ENCODE measurements around the gene STK40. TPM values are rescaled to one million over a fixed set of nuclear protein-coding genes. Genes with fewer than 3 reads are reported as not detected.

STK40 gene
- total RNA-seq, 2 experiments from 2014 or later = 43.8 to 83.9 TPM

- Histone ChIP-seq H3K27ac (ENCODE audit: low read depth, low read length, poor library complexity, severe bottlenecking) (no peak overlapping the region), H3K9me2 (ENCODE audit: insufficient read depth, low read length) (no peaks in the 10 kb centered on the region), H3K4me1 (ENCODE audit: insufficient read depth, low read length, poor library complexity, severe bottlenecking) (peaks cover 56% of the 10 kb centered on the region), H2AFZ (ENCODE audit: low read length) (no peak overlapping the region), H4K20me1 (ENCODE audit: insufficient read depth, low read length) (peaks cover 6% of the 10 kb centered on the region), H3K4me3 (ENCODE audit: low read depth, low read length, poor library complexity, severe bottlenecking) (no peak overlapping the region), H3K36me3 (ENCODE audit: insufficient read depth, low read length) (peaks cover 28% of the 10 kb centered on the region), H3K9me3 (ENCODE audit: low read length) (no peaks in the 10 kb centered on the region), H3K4me2 (ENCODE audit: low read length) (no peak overlapping the region), H3K79me2 (ENCODE audit: insufficient read depth, low read depth, low read length) (peaks cover 84% of the 10 kb centered on the region)
- no peak for DNase-seq (ENCODE audit: low spot score)
- intact Hi-C loops (cut with micrococcal nuclease; ENCODE audit: unreplicated experiment) = loop anchor here (10.0 kb wide), 1 partner anchor 446 kb away; the partner anchor contains the start of gene AGO3
- ChIA-PET CTCF (ENCODE audit: unreplicated experiment) (no interaction called here), POLR2A (no interaction called here)
- TF ChIP-seq CTCF (conservative IDR thresholded peaks at IDR 0.05; ENCODE audit: low read length) (no peak), EZH2phosphoT487 (IDR thresholded peaks at IDR 0.05; ENCODE audit: borderline replicate concordance, low read depth, low read length) (no peak)
- BruUV-seq (replicated peaks) = no TSS peak
Measured at GRCh38 chr1:36380782-36381181, 4.9 kb downstream of the STK40 start.

- H4K20me1 ChIP-seq (ENCODE audit: insufficient read depth, low read length) = peaks cover 6% of the 10 kb centered on the region
- POLR2A ChIA-PET = no interaction called here
- H3K4me3 ChIP-seq (ENCODE audit: low read depth, low read length, poor library complexity, severe bottlenecking) = no peak overlapping the region
- H3K27ac ChIP-seq (ENCODE audit: low read depth, low read length, poor library complexity, severe bottlenecking) = no peak overlapping the region
- TF ChIP-seq CTCF (conservative IDR thresholded peaks at IDR 0.05; ENCODE audit: low read length) (no peak), EZH2phosphoT487 (IDR thresholded peaks at IDR 0.05; ENCODE audit: borderline replicate concordance, low read depth, low read length) (no peak)
- no peak for DNase-seq (ENCODE audit: low spot score)
- peaks cover 87% of the 10 kb centered on the region for H3K79me2 ChIP-seq (ENCODE audit: insufficient read depth, low read depth, low read length)
- H3K36me3 ChIP-seq (ENCODE audit: insufficient read depth, low read length) = peaks cover 33% of the 10 kb centered on the region
- H3K9me3 ChIP-seq (ENCODE audit: low read length) = no peaks in the 10 kb centered on the region
- H2AFZ ChIP-seq (ENCODE audit: low read length) = no peak overlapping the region
- peaks cover 61% of the 10 kb centered on the region for H3K4me1 ChIP-seq (ENCODE audit: insufficient read depth, low read length, poor library complexity, severe bottlenecking)
- H3K4me2 ChIP-seq (ENCODE audit: low read length) = no peak overlapping the region
- intact Hi-C loops (cut with micrococcal nuclease; ENCODE audit: unreplicated experiment) = loop anchor here (10.0 kb wide), 1 partner anchor 445 kb away; the partner anchor contains the start of gene AGO3
- no TSS peak for BruUV-seq (replicated peaks)
- CTCF ChIA-PET (ENCODE audit: unreplicated experiment) = no interaction called here
- no peaks in the 10 kb centered on the region for H3K9me2 ChIP-seq (ENCODE audit: insufficient read depth, low read length)
Measured at GRCh38 chr1:36380143-36380619, 5.5 kb downstream of the STK40 start.

- no peaks in the 10 kb centered on the region for H3K9me2 ChIP-seq (ENCODE audit: insufficient read depth, low read length)
- BruUV-seq (replicated peaks) = no TSS peak
- no peaks in the 10 kb centered on the region for H4K20me1 ChIP-seq (ENCODE audit: insufficient read depth, low read length)
- peaks cover 68% of the 10 kb centered on the region for H3K4me1 ChIP-seq (ENCODE audit: insufficient read depth, low read length, poor library complexity, severe bottlenecking)
- peak overlapping the region; percentile 58 for H3K4me2 ChIP-seq (ENCODE audit: low read length)
- peak overlapping the region; percentile 61 for H3K27ac ChIP-seq (ENCODE audit: low read depth, low read length, poor library complexity, severe bottlenecking)
- intact Hi-C loops (cut with micrococcal nuclease; ENCODE audit: unreplicated experiment) = no loop called here
- no peak overlapping the region for H2AFZ ChIP-seq (ENCODE audit: low read length)
- peaks cover 86% of the 10 kb centered on the region; the same call in 1 of the 2 replicates for H3K79me2 ChIP-seq (ENCODE audit: insufficient read depth, low read depth, low read length)
- TF ChIP-seq EZH2phosphoT487 (IDR thresholded peaks at IDR 0.05; ENCODE audit: borderline replicate concordance, low read depth, low read length) = no peak
- TF ChIP-seq CTCF (conservative IDR thresholded peaks at IDR 0.05; ENCODE audit: low read length) = no peak
- H3K36me3 ChIP-seq (ENCODE audit: insufficient read depth, low read length) = peaks cover 38% of the 10 kb centered on the region
- DNase-seq (ENCODE audit: low spot score) = peak; percentile 46
- ChIA-PET CTCF (ENCODE audit: unreplicated experiment) (interaction anchor here (0.8 kb wide), 1 partner anchor 12 kb away, joined by 3 read pairs; no protein-coding TSS in a partner anchor), POLR2A (interaction anchor here (0.6 to 2.5 kb wide), 3 partner anchors 9 to 31 kb away, joined by 3 to 13 read pairs (median 4); no protein-coding TSS in a partner anchor)
- peak overlapping the region; percentile 18 for H3K4me3 ChIP-seq (ENCODE audit: low read depth, low read length, poor library complexity, severe bottlenecking)
- no peaks in the 10 kb centered on the region for H3K9me3 ChIP-seq (ENCODE audit: low read length)
Measured at GRCh38 chr1:36377791-36378492, 7.8 kb downstream of the STK40 start.

Measured in OCI-LY7 (cell line).